Activated CD8-positive, alpha-beta memory T cell treated with anti-CD3 and anti-CD28 coated beads, Interleukin-2, amount 50 U/mL, for 1 hour (primary cell): Measurements from ENCODE around the gene FGF1.
"Not testable (repeated sequence)": the region's sequence is repeated elsewhere in the genome, so short reads cannot be mapped to it uniquely, and the experiment has no call there.

Experiments used
- DNase-seq: peaks from one replicate; pipeline ENCODE4 v3.0.0-alpha.2; 2020; ENCODE audit errors: extremely low read depth

FGF1 gene

DNA sequence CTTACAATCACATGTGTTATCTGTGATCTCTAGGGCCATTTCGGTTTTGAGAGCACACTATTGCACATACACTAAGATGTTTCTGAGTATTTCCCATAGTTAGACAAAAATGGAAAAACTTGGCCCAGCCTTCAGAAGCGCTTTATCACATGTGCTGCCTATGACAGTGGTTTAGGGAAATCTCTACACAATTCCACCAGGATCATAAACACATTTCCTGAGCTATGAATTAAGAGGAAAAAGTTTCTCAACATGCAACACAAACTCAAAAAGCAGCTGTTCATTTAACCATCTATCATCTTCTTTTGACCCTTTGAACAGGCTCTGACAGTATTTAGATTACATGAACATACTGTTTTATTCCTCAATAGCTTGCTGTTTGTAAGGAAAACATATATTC, 15.1 kb downstream of the FGF1 start:
- no peak for DNase-seq

GRCh38 chr5:142669477-142669876, 16.4 kb downstream of the FGF1 start:
- DNase-seq, result no peak

GRCh38 chr5:142668336-142668735, 17.6 kb downstream of the FGF1 start:
- no peak for DNase-seq

DNA sequence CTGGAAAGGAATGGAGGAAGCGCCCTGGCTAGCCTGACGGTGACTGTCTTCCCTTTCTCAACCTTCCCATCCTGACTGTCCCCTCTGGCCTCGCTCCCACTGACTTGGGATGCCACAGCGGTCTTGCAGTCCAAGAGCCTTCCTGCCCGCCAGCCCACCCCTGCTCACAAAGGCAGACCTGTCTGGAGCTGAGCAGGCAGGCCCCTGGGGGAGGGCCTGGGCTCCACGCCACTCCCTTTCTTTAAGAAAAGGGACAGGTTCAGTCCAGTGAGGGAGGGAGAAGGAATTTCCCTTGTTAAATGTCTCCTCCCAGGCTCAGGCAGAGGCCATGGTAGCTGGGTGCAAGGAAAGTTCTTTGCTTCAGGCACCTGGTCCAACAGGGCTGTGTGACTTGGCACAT, 18.1 kb downstream of the FGF1 start:
- DNase-seq, result no peak

DNA sequence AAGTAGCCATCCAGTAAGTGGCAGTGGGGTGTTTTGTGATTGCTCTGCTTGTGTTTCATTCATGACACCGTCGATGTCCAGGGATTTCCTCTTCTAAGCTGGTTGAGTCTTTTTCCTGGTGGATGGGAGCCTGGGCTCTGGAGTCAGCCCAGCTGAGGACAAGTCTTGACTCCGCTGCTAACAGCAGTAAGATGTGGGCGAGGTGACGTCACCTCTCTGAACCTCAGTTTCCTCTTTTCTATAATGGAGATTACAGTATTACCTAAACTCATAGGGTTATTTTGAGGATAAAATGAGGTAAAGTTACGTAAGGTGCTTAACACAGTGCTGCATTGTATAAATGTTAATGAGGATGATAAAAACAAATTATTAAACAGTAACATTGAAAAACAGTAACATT, 21.3 kb downstream of the FGF1 start:
- DNase-seq, result no peak

DNA sequence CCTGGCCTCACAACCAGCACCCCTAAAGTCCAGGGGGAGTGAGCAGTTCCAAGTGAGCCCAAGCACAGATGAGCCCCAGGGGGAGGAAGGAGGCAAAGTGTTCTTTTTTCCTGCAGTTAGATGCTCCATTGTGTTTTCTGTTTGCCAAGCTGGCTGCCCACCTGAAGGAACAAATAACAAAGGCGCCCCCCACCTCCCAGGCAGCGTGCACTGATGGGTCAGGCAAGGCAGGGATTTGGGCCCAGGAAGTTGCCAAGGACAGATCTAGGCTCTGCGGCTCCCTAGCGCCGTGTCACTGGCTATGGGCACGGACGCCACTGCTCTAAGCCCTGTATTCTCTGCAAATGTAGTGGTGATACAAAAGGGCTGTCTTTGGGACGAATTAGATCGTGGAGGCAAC, 21.8 kb downstream of the FGF1 start:
- DNase-seq, result no peak

DNA sequence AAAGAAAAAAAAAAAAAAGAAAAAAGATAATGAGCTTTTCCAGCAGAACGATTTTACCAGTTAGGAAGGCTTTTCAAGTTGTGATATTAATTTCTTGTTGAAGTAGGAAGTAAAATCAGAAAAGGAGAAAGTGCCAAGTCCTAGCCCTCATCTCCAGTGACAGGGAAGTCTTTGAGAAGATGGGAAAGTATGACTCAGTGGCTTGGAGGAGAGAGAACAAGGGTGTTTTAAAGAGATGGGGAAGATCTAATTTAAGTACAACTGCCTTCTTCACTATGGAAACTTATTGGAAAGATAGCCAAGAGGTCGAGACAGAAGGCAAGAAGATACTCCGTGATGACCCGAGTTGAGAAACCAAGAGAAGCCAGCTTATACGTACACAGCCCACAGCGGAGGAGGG, 22.6 kb downstream of the FGF1 start:
- no peak for DNase-seq

DNA sequence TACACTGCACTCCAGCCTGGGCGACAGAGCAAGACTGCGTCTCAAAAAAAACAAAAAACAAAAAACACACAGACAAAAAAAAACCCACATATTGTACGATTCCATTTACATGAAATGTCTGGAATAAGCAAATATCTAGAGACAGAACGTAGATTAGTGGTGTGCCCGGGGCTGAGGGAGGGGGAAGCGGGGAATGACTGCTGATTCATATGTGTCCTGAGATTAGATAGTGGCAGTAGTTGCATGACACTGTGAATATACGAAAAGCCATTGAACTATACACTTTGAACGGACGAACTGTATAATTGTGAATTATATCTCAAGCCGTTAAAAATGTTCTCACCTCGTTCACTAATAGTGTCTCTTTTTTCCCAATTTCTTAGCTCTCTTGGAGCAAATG, 23.9 kb downstream of the FGF1 start:
- no peak for DNase-seq

GRCh38 chr5:142661143-142661542, 24.7 kb downstream of the FGF1 start:
- no peak for DNase-seq

DNA sequence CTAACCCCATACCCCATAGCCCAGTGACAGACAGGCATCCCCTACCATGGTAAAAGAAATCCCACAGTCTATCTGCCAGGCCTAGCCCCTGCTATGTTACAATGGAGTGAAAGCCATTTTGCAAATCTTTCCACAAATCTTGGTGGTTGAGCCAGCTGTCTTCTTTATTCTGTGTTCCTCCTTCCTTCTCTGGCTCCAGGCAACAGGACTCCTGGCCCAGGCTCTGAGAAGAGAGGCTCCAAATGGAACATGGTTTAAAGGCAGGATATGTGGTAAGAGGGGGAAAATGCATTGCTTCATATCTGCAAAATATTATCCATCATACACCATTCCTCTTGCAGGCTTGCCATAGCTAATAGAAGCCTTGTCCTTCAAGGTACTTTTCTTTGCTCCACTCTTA, 25.2 kb downstream of the FGF1 start:
- no peak for DNase-seq

DNA sequence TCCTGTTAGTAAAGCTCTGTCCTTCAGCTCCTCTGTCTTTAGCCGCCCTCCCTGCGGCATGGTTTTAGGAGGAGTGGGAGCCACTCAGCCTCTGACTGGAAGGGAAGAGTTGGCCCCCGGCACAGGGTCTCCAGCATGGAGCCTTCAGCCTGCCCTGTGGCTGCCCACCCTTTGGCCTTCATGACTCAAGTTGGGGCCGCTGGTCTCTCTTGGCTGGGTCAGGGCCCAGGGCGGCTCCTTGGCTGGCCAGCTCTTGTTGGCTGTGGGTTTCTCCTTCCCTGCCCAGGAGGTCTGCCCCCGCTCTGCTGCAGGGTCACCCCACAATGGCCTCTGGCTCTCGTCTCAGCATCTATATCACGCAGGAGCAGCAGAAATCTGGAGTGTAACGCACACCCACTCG, 25.7 kb downstream of the FGF1 start:
- no peak for DNase-seq

- DNase-seq, result no peak
Observed at GRCh38 chr5:142659405-142659804, 26.5 kb downstream of the FGF1 start.

DNA sequence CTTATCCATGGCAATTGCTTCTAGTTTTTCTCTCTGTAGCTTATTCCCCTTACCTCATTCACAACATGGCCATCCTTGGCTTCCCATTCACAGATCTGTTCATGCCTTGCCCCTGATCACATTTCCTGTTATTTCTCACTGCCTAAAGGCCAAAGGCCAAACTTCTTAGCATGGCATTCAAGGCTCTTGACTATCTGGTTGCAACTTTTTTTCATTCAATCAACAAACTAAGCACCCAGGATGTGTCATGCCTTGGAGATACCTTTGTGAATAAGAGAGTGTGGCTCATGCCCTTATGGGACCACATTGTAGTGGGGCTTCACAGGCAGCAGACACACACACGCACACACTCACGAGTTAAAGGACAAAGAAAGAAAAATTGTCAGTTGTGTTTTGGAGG, 27.6 kb downstream of the FGF1 start:
- DNase-seq, result no peak

GRCh38 chr5:142657446-142657845, 28.4 kb downstream of the FGF1 start:
- no peak for DNase-seq

- peak; percentile 11 for DNase-seq
Observed at GRCh38 chr5:142655339-142656267, 30.3 kb downstream of the FGF1 start.

GRCh38 chr5:142654578-142655058, 31.3 kb downstream of the FGF1 start:
- DNase-seq, result no peak

- DNase-seq, result no peak
Observed at GRCh38 chr5:142653321-142653720, 32.6 kb downstream of the FGF1 start.

DNA sequence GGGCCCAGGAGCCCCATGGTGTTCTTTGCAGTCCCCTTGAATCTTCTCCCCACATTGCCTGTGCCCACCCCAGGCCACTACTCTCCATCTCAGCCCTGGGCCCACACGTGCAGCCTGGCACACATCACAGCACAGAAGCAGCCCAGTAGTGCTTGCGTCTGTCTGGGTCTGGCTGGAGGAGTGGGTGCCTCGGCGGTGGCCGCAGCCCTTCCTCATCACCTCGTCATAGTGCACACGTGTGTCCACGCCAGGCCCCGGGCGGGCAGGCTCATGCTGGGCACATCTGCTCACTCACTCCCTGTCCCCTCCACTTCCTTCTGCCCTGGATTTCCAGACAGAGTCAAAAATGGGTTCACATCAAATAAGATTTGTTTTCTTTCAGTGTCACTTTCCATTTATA, 33.3 kb downstream of the FGF1 start:
- no peak for DNase-seq

GRCh38 chr5:142650881-142651280, 35.0 kb downstream of the FGF1 start:
- DNase-seq, result no peak

GRCh38 chr5:142650060-142650459, 35.8 kb downstream of the FGF1 start:
- no peak for DNase-seq

- not testable (repeated sequence) for DNase-seq
Observed at GRCh38 chr5:142648108-142648507, 37.8 kb downstream of the FGF1 start.

DNA sequence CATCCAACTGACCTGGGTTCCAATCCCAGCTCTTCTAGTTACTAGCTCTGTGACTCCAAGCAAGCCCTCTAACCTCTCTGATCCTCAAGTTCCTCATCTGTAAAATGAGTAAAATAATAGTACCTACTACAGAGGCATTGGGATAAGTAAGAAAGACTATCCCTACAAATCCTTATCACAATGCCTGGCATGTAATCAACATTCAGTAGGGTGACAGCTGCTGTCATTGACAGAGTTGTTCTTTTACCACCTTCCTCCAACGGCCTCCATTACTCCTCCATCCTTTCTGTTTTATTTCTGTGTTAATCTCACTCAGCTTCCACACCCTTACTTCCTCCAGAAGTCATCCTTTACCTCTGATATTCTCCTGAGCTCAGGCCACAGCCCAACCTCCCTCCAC, 40.4 kb downstream of the FGF1 start:
- no peak for DNase-seq

DNA sequence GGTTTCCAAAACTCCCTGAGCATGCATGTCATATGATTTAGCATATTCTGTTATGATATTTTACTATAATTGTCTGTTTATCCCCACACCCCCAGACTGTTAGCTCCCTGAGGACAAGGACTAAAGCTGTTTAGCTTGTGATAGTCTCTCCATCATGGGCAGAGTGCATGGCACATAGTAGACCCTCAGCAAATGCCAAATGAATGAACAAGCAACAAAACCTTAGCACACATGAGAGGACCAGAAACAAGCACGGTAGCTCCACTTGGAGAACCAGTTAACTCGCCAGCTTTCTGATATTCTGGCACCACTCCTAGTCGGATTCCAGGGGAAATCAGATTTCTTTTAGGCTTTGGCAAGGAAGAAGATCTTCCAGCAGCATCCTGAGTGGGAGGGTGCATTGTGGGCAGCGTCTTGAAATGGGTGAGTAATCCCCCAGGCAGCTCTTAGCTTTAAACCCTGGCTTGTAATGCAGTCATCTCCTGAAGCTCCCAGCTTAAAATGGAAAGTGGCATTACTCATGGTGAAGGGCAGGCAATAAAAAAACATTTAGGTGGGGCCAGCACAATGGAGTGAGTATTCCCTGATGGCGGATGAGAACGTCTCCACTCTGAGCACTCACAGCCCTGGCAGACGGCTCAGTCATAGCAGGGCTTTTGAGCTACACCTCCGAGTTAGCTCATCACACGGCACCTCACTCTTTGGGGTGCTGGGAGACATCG, 41.1 kb downstream of the FGF1 start:
- DNase-seq, result no peak
